OCI-LY1 (cell line): ENCODE data around the gene ADAP2.

Experiments
- EZH2 ChIP-seq: fragments of 200-600 bp; sonication (generic), shearing (Covaris generic); IDR thresholded peaks from 2 replicates; pipeline ENCODE4 v1.8.0; 2017; ENCODE audit warnings: borderline replicate concordance, mixed run types, mild to moderate bottlenecking, antibody characterized with exemption, low read length, moderate library complexity, mixed read lengths
- TF ChIP-seq, protein P1 (sequence below): fragments of 200-600 bp; sonication (generic), shearing (Covaris generic); IDR thresholded peaks from 2 replicates; pipeline ENCODE4 v1.5.1; 2017; ENCODE audit warnings: mild to moderate bottlenecking, antibody characterized with exemption, low read length, moderate library complexity, mixed read lengths

DNA sequence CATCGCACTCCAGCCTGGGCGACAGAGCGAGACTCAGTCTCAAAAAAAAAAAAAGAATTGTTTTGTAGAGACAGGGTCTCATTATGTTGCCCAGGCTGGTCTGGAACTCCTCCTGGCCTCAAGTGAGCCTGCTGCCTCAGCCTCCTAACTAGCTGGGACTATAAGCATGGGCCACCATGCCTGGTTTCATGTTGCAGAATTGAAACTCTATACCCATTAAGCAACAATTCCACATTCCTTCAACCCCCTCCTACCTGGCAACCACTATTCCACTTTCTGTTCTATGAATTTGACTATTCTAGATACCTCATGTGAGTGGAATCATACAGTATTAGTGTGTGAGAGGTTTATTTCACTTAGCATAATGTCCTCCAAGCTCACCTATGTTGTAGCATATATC is 73.6 kb downstream of the ADAP2 start:
- TF ChIP-seq, protein P1, sequence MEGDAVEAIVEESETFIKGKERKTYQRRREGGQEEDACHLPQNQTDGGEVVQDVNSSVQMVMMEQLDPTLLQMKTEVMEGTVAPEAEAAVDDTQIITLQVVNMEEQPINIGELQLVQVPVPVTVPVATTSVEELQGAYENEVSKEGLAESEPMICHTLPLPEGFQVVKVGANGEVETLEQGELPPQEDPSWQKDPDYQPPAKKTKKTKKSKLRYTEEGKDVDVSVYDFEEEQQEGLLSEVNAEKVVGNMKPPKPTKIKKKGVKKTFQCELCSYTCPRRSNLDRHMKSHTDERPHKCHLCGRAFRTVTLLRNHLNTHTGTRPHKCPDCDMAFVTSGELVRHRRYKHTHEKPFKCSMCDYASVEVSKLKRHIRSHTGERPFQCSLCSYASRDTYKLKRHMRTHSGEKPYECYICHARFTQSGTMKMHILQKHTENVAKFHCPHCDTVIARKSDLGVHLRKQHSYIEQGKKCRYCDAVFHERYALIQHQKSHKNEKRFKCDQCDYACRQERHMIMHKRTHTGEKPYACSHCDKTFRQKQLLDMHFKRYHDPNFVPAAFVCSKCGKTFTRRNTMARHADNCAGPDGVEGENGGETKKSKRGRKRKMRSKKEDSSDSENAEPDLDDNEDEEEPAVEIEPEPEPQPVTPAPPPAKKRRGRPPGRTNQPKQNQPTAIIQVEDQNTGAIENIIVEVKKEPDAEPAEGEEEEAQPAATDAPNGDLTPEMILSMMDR: no peak
- no peak for TF ChIP-seq EZH2
